Activated CD8-positive, alpha-beta memory T cell treated with anti-CD3 and anti-CD28 coated beads, Interleukin-2, amount 50 U/mL, for 1 hour (primary cell): ENCODE data around the gene ALOX5.
"Not testable (repeated sequence)": the region's sequence is repeated elsewhere in the genome, so short reads cannot be mapped to it uniquely, and the experiment has no call there.

Source experiments
- DNase-seq: peaks from one replicate; pipeline ENCODE4 v3.0.0-alpha.2; 2020; ENCODE audit errors: extremely low read depth

The ALOX5 gene

DNA sequence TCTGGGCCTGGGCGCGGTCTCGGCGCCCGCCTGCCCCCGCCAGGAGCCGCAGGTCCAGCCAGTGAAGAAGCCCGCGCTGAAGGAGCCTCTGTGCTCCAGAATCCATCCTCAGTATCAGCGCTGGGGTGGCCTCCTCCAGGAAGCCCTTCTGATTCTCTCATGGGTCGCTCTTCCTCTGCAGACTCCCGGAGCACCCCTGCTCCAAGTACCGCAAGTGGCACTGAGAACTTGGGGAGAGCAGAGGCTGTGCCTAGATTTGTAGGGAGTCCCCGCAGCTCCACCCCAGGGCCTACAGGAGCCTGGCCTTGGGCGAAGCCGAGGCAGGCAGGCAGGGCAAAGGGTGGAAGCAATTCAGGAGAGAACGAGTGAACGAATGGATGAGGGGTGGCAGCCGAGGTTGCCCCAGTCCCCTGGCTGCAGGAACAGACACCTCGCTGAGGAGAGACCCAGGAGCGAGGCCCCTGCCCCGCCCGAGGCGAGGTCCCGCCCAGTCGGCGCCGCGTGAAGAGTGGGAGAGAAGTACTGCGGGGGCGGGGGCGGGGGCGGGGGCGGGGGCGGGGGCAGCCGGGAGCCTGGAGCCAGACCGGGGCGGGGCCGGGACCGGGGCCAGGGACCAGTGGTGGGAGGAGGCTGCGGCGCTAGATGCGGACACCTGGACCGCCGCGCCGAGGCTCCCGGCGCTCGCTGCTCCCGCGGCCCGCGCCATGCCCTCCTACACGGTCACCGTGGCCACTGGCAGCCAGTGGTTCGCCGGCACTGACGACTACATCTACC lies at the start of gene ALOX5:
ALOX5 (plus strand) TSS at position 641 of the 774 bp plus-strand sequence; CDS start at position 705, 64 bp downstream.
- DNase-seq: no peak

GRCh38 chr10:45325116-45325515 lies 48.9 kb upstream of the ALOX5 start:
- no peak for DNase-seq

- not testable (repeated sequence) for DNase-seq
These were observed 47.2 kb upstream of the ALOX5 start for GRCh38 chr10:45326864-45327263.

DNA sequence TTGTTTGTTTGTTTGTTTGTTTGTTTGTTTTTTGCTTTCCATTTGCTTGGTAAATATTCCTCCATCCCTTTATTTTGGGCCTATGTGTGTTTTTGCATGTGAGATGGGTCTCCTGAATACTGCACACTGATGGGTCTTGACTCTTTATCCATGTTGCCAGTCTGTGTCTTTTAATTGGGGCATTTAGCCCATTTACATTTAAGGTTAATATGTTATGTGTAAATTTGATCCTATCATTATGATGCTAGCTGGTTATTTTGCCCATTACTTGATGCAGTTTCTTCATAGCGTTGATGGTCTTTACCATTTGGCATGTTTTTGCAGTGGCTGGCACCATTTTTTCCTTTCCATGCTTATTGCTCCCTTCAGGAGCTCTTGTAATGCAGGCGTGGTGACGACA lies 42.2 kb upstream of the ALOX5 start:
- not testable (repeated sequence) for DNase-seq

- DNase-seq: no peak
These were observed 34.1 kb upstream of the ALOX5 start for GRCh38 chr10:45339894-45340293.

DNA sequence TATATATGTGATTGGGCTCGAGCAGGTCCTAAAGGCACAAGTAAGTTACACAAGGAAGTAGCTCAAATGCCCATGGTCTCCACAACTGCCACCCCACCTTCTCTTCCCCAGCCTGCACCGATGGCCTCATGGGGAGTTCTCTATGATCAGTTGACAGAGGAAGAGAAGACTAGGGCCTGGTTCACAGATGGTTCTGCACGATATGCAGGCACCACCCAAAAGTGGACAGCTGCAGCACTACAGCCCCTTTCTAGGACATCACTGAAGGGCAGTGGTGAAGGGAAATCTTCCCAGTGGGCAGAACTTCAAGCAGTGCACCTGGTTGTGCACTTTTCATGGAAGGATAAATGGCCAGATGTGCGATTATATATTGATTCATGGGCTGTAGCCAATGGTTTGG lies 33.6 kb upstream of the ALOX5 start:
- DNase-seq: not testable (repeated sequence)

DNA sequence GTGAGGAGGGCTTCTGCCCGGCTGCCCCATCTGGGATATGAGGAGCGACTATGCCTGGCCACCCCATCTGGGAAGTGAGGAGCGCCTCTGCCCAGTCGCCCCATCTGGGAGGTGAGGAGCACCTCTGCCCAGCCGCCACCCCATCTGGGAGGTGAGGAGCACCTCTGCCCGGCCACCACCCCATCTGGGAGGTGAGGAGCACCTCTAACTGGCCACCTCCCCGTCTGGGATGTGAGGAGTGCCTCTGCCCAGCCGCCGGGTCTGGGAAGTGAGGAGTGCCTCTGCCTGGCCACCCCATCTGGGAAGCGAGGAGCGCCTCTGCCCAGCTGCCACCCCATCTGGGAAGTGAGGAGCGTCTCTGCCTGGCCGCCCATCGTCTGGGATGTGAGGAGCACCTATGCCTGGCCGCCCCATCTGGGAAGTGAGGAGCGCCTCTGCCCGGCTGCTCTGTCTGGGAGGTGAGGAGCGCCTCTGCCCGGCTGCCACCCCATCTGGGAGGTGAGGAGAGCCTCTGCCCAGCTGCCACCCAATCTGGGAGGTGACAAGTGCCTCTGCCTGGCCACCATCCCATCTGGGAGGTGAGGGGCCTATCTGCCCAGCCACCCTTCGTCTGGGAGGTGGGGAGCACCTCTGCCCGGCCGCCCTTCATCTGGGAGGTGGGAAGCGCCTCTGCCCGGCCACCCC lies 27.2 kb upstream of the ALOX5 start:
- DNase-seq: not testable (repeated sequence)

- not testable (repeated sequence) for DNase-seq
These were observed 26.6 kb upstream of the ALOX5 start for GRCh38 chr10:45347464-45347863.

- not testable (repeated sequence) for DNase-seq
These were observed 25.7 kb upstream of the ALOX5 start for GRCh38 chr10:45348196-45348765.

GRCh38 chr10:45353186-45353585 lies 20.8 kb upstream of the ALOX5 start:
- DNase-seq: no peak

DNA sequence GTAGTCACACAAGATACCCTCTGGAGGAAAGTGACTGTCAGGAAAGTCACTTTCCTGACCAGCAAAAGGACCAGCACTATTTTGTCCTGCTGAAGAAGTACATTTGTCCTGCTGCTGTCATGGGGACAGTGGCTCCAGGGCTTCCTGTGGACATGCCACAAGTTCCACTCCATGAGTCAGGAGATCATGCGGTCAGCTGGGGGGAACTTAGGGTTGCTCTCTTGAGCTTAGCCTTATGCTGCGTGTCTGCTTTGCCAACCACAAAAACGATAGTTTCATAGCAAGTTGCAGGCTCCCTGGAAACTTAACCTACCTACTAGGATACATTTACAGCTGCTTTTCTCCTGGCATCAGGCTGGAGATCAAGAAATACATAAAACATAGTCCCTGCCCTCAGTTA lies 19.8 kb upstream of the ALOX5 start:
- no peak for DNase-seq

DNA sequence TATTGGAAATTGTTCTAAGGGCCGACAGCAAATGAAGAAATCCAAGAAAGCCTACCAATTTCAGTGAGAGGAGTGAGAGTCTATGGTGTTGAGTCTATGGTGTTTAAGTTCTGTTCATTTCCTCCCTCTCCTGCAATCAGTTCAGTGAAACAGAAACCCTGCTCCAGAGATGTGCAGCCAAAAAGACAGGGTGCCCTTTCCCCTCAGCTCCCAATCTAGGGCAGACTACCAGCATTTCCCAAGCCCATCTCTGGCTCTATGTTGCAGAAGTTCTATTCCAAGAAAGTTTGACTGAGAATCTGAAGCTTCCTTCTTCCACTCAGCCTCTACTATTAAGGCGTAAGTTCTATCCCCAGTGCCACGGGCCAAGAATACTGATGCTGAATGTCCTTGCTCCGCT lies 18.5 kb upstream of the ALOX5 start:
- DNase-seq: no peak

- not testable (repeated sequence) for DNase-seq
These were observed 15.1 kb upstream of the ALOX5 start for GRCh38 chr10:45358961-45359360.

DNA sequence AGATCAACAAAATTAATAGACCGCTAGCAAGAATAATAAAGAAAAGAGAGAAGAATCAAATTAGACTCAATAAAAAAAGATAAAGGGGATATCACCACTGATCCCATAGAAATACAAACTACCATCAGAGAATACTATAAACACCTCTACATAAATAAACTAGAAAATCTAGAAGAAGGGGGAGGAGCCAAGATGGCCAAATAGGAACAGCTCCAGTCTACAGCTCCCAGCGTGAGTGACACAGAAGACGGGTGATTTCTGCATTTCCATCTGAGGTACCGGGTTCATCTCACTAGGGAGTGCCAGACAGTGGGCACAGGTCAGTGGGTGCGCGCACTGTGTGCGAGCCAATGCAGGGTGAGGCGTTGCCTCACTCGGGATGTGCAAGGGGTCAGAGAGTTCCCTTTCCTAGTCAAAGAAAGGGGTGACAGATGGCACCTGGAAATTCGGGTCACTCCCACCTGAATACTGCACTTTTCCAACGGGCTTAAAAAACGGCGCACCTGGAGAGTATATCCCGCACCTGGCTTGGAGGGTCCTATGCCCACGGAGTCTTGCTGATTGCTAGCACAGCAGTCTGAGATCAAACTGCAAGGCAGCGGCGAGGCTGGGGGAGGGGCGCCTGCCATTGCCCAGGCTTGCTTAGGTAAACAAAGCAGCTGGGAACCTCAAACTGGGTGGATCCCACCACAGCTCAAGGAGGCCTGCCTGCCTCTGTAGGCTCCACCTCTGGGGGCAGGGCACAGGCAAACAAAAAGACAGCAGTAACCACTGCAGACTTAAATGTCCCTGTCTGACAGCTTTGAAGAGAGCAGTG lies 11.8 kb upstream of the ALOX5 start:
- DNase-seq: not testable (repeated sequence)

DNA sequence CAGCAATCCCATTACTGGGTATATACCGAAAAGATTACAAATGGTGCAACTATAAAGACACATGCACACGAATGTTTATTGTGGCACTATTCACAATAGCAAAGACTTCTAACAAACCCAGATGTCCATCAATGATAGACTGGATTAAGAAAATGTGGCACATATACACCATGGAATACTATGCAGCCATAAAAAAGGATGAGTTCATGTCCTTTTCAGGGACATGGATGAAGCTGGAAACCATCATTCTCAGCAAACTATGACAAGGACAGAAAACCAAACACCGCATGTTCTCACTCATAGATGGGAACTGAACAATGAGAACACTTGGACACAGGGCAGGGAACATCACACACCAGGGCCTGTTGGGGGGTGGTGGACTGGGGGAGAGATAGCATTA lies 6.4 kb upstream of the ALOX5 start:
- DNase-seq: not testable (repeated sequence)

- DNase-seq: no peak
These were observed 5.8 kb upstream of the ALOX5 start for GRCh38 chr10:45368181-45368580.

DNA sequence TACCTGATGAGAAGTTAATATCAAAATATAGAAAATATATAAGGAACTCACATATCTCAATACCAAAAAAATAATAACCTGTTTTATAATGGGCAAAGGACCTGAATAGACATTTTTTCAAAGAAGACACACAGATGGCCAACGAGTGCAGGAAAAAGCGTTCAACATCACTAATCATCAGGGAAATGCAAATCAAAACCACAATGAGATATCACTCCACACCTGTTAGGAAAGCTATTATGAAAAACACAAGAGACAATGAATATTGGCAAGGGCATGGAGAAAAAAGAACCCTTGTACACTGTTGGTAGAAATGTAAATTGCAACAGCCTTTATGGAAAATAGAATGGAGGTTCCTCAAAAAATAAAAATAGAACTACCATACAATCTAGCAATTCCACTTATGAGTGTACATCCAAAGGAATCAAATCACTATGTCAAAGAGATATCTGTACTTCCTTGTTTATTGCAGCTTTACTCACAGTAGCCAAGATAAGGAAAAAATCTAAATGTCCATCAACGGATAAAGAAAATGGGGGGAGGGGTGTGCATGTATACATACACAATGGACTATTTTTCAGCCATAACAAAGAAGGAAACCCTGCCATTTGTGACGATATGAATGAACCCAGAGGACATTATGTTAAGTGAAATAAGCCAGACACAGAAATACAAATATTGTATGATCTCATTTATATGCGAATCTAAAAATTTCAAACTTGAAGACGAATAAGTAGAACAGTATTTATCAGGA lies 3.6 kb upstream of the ALOX5 start:
- no peak for DNase-seq

- no peak for DNase-seq
These were observed 2.5 kb upstream of the ALOX5 start for GRCh38 chr10:45371560-45371959.

- DNase-seq: no peak
These were observed 1.6 kb upstream of the ALOX5 start for GRCh38 chr10:45372251-45372951.

GRCh38 chr10:45373003-45373575 lies 927 bp upstream of the ALOX5 start:
- no peak for DNase-seq
